CD4-positive, alpha-beta memory T cell (primary cell): ENCODE results near the gene USP3. TPM values are rescaled to one million over a fixed set of nuclear protein-coding genes. Genes with fewer than 3 reads are reported as not detected.
A peak's percentile ranks its signal among the peaks of the same experiment; 100 is the strongest.

Experiments
- CTCF ChIA-PET: fragments of 350-600 bp; sonication (Branson Sonifier 250); formaldehyde crosslinking; loops from one replicate; lab custom pipeline; 2021; ENCODE audit warnings: inconsistent platforms; ENCODE audit not compliant: partially characterized antibody; lab: Charles Lee
- POLR2A ChIA-PET: fragments of 350-600 bp; sonication (Branson Sonifier 250); formaldehyde crosslinking; loops from one replicate; lab custom pipeline; 2021; ENCODE audit not compliant: partially characterized antibody; lab: Charles Lee
- DNase-seq, 5 donors: peaks; one replicate each; pipeline versions ENCODE4 v3.0.0 to v3.0.0-alpha.2; 2020 to 2022; ENCODE audit warnings: mixed read lengths in 1 of 5
- H3K27ac ChIP-seq: one replicate; pipeline ENCODE4 v1.7.0; 2013; ENCODE audit warnings: low read depth, low read length
- H3K27me3 ChIP-seq: 2 replicates; pipeline ENCODE4 v1.7.0; 2013; ENCODE audit warnings: mild to moderate bottlenecking, low read length, moderate library complexity; ENCODE audit not compliant: insufficient read depth
- H3K36me3 ChIP-seq: 2 replicates; pipeline ENCODE4 v1.7.0; 2013; ENCODE audit warnings: mild to moderate bottlenecking, low read length, moderate library complexity; ENCODE audit not compliant: insufficient read depth
- H3K4me1 ChIP-seq: 2 replicates; pipeline ENCODE4 v1.7.0; 2013; ENCODE audit warnings: mild to moderate bottlenecking, low read length, moderate library complexity; ENCODE audit not compliant: insufficient read depth
- H3K4me3 ChIP-seq, 2 donors: one replicate each; pipeline ENCODE4 v1.7.0; 2013; ENCODE audit warnings: low read length in 2 of 2, mild to moderate bottlenecking in 1 of 2
- H3K9me3 ChIP-seq, 2 donors: one replicate each; pipeline ENCODE4 v1.7.0; 2013; ENCODE audit warnings: low read length in 2 of 2, control low read depth in 1 of 2; ENCODE audit not compliant: control insufficient read depth in 1 of 2
- H3K27ac Mint-ChIP-seq, 7 donors: one replicate each; pipeline ENCODE4 v1.8.0; 2020 to 2021; ENCODE audit warnings: mixed read lengths in 7 of 7, mild to moderate bottlenecking in 6 of 7, inconsistent platforms in 3 of 7, moderate library complexity in 3 of 7
- H3K27me3 Mint-ChIP-seq, 2 donors: one replicate each; pipeline ENCODE4 v1.8.0; 2020 to 2021; ENCODE audit warnings: mixed read lengths in 2 of 2
- H3K36me3 Mint-ChIP-seq, 2 donors: one replicate each; pipeline ENCODE4 v1.8.0; 2020 to 2021; ENCODE audit warnings: mixed read lengths in 2 of 2, inconsistent platforms in 1 of 2, mild to moderate bottlenecking in 1 of 2
- H3K4me1 Mint-ChIP-seq, 4 donors: one replicate each; pipeline ENCODE4 v1.8.0; 2020 to 2021; ENCODE audit warnings: mixed read lengths in 4 of 4, mild to moderate bottlenecking in 1 of 4
- H3K4me3 Mint-ChIP-seq, 8 donors: one replicate each; pipeline ENCODE4 v1.8.0; 2020 to 2021; ENCODE audit warnings: mixed read lengths in 8 of 8, mild to moderate bottlenecking in 7 of 8, moderate library complexity in 6 of 8, inconsistent platforms in 3 of 8
- H3K9me3 Mint-ChIP-seq, 8 donors: one replicate each; pipeline ENCODE4 v1.8.0; 2020 to 2021; ENCODE audit warnings: mixed read lengths in 8 of 8, mild to moderate bottlenecking in 5 of 8, inconsistent platforms in 3 of 8, moderate library complexity in 1 of 8
- intact Hi-C: fragments of 100-400 bp; cut with micrococcal nuclease; formaldehyde crosslinking; loops from one replicate; pipeline ENCODE4 v1.15.1; 2023
- polyA plus RNA-seq, 2 donors: library from polyadenylated mRNA; unstranded; fragments of 300-500 nt; fragmentation: Illumina TruSeq; gene quantifications; one replicate each; pipeline ENCODE4 v1.2.3, GENCODE V29; 2021
- total RNA-seq, 2 experiments: library from RNA; stranded (reverse); gene quantifications; one replicate each; pipeline ENCODE4 v1.2.3, GENCODE V29; 2021

The USP3 gene
- total and polyA plus RNA-seq, 4 experiments from 2014 or later: 61.6 to 159 (median 112) TPM

GRCh38 chr15:63556246-63556645 is 51.9 kb downstream of the USP3 start:
- peaks cover 47 to 70% of the 10 kb centered on the region in 2 donors for H3K36me3 Mint-ChIP-seq
- no peak overlapping the region for H3K4me3 ChIP-seq
- no peak overlapping the region for H3K27ac ChIP-seq
- H3K4me1 ChIP-seq: peaks cover 42% of the 10 kb centered on the region
- POLR2A ChIA-PET: interaction anchor here (1.1 to 2.2 kb wide), 3 partner anchors 10 to 52 kb away, joined by 3 to 7 read pairs (median 6); partner anchors contain the start of genes FBXL22 and USP3
- DNase-seq: no peak
- intact Hi-C loops: no loop called here
- no peaks in the 10 kb centered on the region for H3K9me3 ChIP-seq
- peak overlapping the region in 5 of 7 donors; percentile 17 to 80 (median 65) for H3K27ac Mint-ChIP-seq
- CTCF ChIA-PET: interaction anchor here (0.9 to 3.1 kb wide), 5 partner anchors 11 to 89 kb away, joined by 3 to 14 read pairs (median 3); no protein-coding TSS in a partner anchor
- no peaks in the 10 kb centered on the region for H3K27me3 ChIP-seq
- no peaks in the 10 kb centered on the region for H3K27me3 Mint-ChIP-seq
- H3K36me3 ChIP-seq: peaks cover 28% of the 10 kb centered on the region
- H3K4me3 Mint-ChIP-seq: no peak overlapping the region
- no peaks in the 10 kb centered on the region for H3K9me3 Mint-ChIP-seq
- peaks cover 38 to 65% (median 50%) of the 10 kb centered on the region in 4 donors for H3K4me1 Mint-ChIP-seq

DNA sequence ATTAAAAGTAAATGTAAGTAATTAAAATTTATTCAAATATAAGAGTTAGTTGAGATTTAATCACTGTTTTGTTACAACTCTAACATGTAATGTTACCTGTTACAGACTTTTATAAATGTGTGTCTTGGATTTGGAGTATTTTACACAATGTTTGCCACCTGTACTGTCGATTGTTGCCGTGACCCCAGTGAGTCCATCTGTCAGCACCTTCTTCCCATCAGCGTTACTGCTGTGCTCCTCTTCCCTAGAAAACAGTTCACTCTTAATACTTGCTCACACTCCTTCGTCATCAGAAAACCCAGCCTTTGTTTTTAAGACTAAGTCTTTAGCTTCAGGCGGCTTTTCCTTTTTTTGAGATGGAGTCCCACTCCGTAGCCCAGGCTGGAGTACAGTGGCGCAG is 52.3 kb downstream of the USP3 start:
- H3K4me3 ChIP-seq: no peak overlapping the region
- H3K9me3 Mint-ChIP-seq: no peaks in the 10 kb centered on the region
- peaks cover 40 to 70% (median 53%) of the 10 kb centered on the region in 4 donors for H3K4me1 Mint-ChIP-seq
- intact Hi-C loops: no loop called here
- no peak overlapping the region for H3K27ac ChIP-seq
- ChIA-PET POLR2A (interaction anchor here (1.1 to 2.2 kb wide), 3 partner anchors 10 to 53 kb away, joined by 3 to 7 read pairs (median 6); partner anchors contain the start of genes FBXL22 and USP3), CTCF (interaction anchor here (0.9 to 3.1 kb wide), 5 partner anchors 12 to 90 kb away, joined by 3 to 14 read pairs (median 3); no protein-coding TSS in a partner anchor)
- no peak for DNase-seq
- H3K36me3 ChIP-seq: peaks cover 33% of the 10 kb centered on the region
- no peaks in the 10 kb centered on the region for H3K27me3 ChIP-seq
- no peaks in the 10 kb centered on the region for H3K27me3 Mint-ChIP-seq
- H3K9me3 ChIP-seq: no peaks in the 10 kb centered on the region
- peaks cover 42% of the 10 kb centered on the region for H3K4me1 ChIP-seq
- no peak overlapping the region for H3K27ac Mint-ChIP-seq
- H3K4me3 Mint-ChIP-seq: peak overlapping the region in 1 of 8 donors; percentile 17
- H3K36me3 Mint-ChIP-seq: peaks cover 52 to 75% of the 10 kb centered on the region in 2 donors

GRCh38 chr15:63559753-63560152 is 55.4 kb downstream of the USP3 start:
- Histone ChIP-seq H3K27ac (no peak overlapping the region), H3K27me3 (no peaks in the 10 kb centered on the region), H3K4me1 (peaks cover 13% of the 10 kb centered on the region), H3K4me3 (no peak overlapping the region), H3K9me3 (no peaks in the 10 kb centered on the region), H3K36me3 (peaks cover 55% of the 10 kb centered on the region)
- DNase-seq: no peak
- Mint-ChIP-seq H3K27ac (peak overlapping the region in 5 of 7 donors; percentile 7 to 52 (median 36)), H3K9me3 (no peaks in the 10 kb centered on the region), H3K4me1 (peaks cover 24 to 42% (median 32%) of the 10 kb centered on the region in 4 donors), H3K36me3 (peaks cover 63 to 90% of the 10 kb centered on the region in 2 donors), H3K4me3 (no peak overlapping the region), H3K27me3 (no peaks in the 10 kb centered on the region)
- ChIA-PET CTCF (interaction anchor here (1.0 to 1.3 kb wide), 3 partner anchors 18 to 73 kb away, joined by 3 read pairs; no protein-coding TSS in a partner anchor), POLR2A (interaction anchor here (1.7 kb wide), 1 partner anchor 54 kb away, joined by 6 read pairs; no protein-coding TSS in a partner anchor)
- intact Hi-C loops: no loop called here

GRCh38 chr15:63560741-63561448 is 56.5 kb downstream of the USP3 start:
- ChIA-PET CTCF (interaction anchor here (1.1 kb wide), 1 partner anchor 18 kb away, joined by 3 read pairs; no protein-coding TSS in a partner anchor), POLR2A (no interaction called here)
- intact Hi-C loops: no loop called here
- Mint-ChIP-seq H3K4me1 (peaks cover 20 to 36% (median 26%) of the 10 kb centered on the region in 4 donors), H3K27ac (peak overlapping the region; percentile 39 to 94 (median 80)), H3K36me3 (peaks cover 72 to 89% of the 10 kb centered on the region in 2 donors), H3K4me3 (no peak overlapping the region), H3K27me3 (no peaks in the 10 kb centered on the region), H3K9me3 (no peaks in the 10 kb centered on the region)
- H3K9me3 ChIP-seq: no peaks in the 10 kb centered on the region
- H3K27me3 ChIP-seq: no peaks in the 10 kb centered on the region
- H3K27ac ChIP-seq: no peak overlapping the region
- peaks cover 2% of the 10 kb centered on the region for H3K4me1 ChIP-seq
- peak in 2 of 5 donors; percentile 6 to 38 for DNase-seq
- H3K4me3 ChIP-seq: no peak overlapping the region
- peaks cover 64% of the 10 kb centered on the region for H3K36me3 ChIP-seq

DNA sequence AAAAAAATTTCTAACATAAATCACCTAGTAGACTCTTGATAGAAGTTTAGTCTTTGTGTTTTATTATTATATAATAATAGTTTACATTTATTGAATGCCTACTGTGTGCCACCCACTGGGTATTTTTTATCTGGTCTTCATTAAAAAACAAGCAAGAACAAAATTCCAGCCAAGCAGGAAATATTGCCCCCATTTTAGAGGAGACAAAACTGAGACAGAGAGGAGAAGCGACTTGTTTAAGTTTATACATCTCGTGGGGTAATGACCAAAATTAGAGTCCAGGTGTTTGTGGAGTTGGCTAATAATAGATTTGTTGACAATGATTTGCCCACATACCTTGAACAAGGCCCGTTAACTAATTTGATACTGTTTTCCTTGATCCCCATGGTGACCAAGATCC is 59.7 kb downstream of the USP3 start:
- H3K9me3 ChIP-seq: no peaks in the 10 kb centered on the region
- no peak overlapping the region for H3K4me3 Mint-ChIP-seq
- no peak overlapping the region for H3K4me3 ChIP-seq
- H3K27me3 Mint-ChIP-seq: no peaks in the 10 kb centered on the region
- DNase-seq: no peak
- POLR2A ChIA-PET: interaction anchor here (1.1 kb wide), 1 partner anchor 59 kb away, joined by 4 read pairs; no protein-coding TSS in a partner anchor
- intact Hi-C loops: no loop called here
- peaks cover 53 to 79% of the 10 kb centered on the region in 2 donors for H3K36me3 Mint-ChIP-seq
- H3K4me1 Mint-ChIP-seq: peaks cover 15 to 27% (median 21%) of the 10 kb centered on the region in 4 donors
- no peaks in the 10 kb centered on the region for H3K9me3 Mint-ChIP-seq
- no peaks in the 10 kb centered on the region for H3K27me3 ChIP-seq
- peaks cover 57% of the 10 kb centered on the region for H3K36me3 ChIP-seq
- CTCF ChIA-PET: interaction anchor here (1.0 to 1.8 kb wide), 2 partner anchors 41 to 97 kb away, joined by 4 to 8 read pairs; no protein-coding TSS in a partner anchor
- no peak overlapping the region for H3K27ac ChIP-seq
- H3K27ac Mint-ChIP-seq: peak overlapping the region in 5 of 7 donors; percentile 9 to 54 (median 35)
- H3K4me1 ChIP-seq: no peaks in the 10 kb centered on the region

- ChIA-PET CTCF (interaction anchor here (1.8 kb wide), 1 partner anchor 99 kb away, joined by 8 read pairs; no protein-coding TSS in a partner anchor), POLR2A (interaction anchor here (0.8 kb wide), 1 partner anchor 503 kb away, joined by 3 read pairs; no protein-coding TSS in a partner anchor)
- no peak overlapping the region for H3K27ac ChIP-seq
- no peaks in the 10 kb centered on the region for H3K27me3 Mint-ChIP-seq
- H3K9me3 Mint-ChIP-seq: no peaks in the 10 kb centered on the region
- H3K4me3 ChIP-seq: no peak overlapping the region
- no peaks in the 10 kb centered on the region for H3K27me3 ChIP-seq
- no peak for DNase-seq
- peaks cover 13 to 22% (median 15%) of the 10 kb centered on the region in 4 donors for H3K4me1 Mint-ChIP-seq
- H3K9me3 ChIP-seq: no peaks in the 10 kb centered on the region
- peaks cover 45 to 77% of the 10 kb centered on the region in 2 donors for H3K36me3 Mint-ChIP-seq
- H3K27ac Mint-ChIP-seq: peak overlapping the region; percentile 9 to 83 (median 62)
- no peak overlapping the region for H3K4me3 Mint-ChIP-seq
- peaks cover 57% of the 10 kb centered on the region for H3K36me3 ChIP-seq
- intact Hi-C loops: no loop called here
- H3K4me1 ChIP-seq: no peaks in the 10 kb centered on the region
These were observed 61.3 kb downstream of the USP3 start for GRCh38 chr15:63565536-63566186.
